ENCODE data around the gene DENND1C.

DENND1C gene

DNA sequence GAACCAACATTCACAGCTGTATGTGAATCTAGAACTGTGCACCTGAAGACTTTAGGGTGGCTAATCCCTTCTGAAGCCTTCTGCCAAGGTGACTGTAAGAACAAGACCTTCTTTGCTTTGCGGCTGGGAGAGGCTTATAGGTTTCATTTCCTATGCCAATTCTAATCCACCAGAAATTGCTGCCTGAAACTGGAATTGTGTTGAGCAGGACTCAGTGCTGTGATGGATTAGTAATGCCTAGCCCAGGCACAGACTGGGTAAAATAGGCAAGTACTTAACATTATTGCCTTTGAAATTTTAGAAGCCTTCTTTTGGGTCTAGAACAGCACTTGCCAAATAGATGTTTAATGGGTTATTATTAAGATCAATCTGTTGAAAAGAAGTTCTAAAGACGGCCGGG is 33.5 kb downstream of the DENND1C start:
- TF ChIP-seq CTCF (IDR thresholded peaks at IDR 0.05; ENCODE audit: low read depth, low read length, poor library complexity, severe bottlenecking) (no peak), EZH2phosphoT487 (IDR thresholded peaks at IDR 0.05; ENCODE audit: borderline replicate concordance, low read length) (no peak)
- Histone ChIP-seq H3F3A (ENCODE audit: control insufficient read depth, insufficient read depth) (no peaks in the 10 kb centered on the region; the same call in 1 of the 2 replicates), H3K4me2 (ENCODE audit: low read length) (no peak overlapping the region), H3K9me2 (replicated peaks; ENCODE audit: control insufficient read depth, low read length) (no peaks in the 10 kb centered on the region), H3K4me1 (ENCODE audit: control insufficient read depth, low read length) (no peaks in the 10 kb centered on the region), H3K36me3 (ENCODE audit: control insufficient read depth, low read length) (peaks cover 12% of the 10 kb centered on the region), H3K27me3 (ENCODE audit: control insufficient read depth, low read length) (no peaks in the 10 kb centered on the region), H3K4me3 (ENCODE audit: low read length) (no peak overlapping the region), H4K20me1 (ENCODE audit: control insufficient read depth, insufficient read depth, low read depth, low read length) (no peaks in the 10 kb centered on the region), H3K27ac (ENCODE audit: low read depth, low read length) (no peak overlapping the region), H3K9me3 (ENCODE audit: control insufficient read depth, insufficient read depth, low read length) (no peaks in the 10 kb centered on the region), H3K79me2 (ENCODE audit: control insufficient read depth, low read length) (no peaks in the 10 kb centered on the region)

GRCh38 chr19:6446452-6446851 is 35.1 kb downstream of the DENND1C start:
- H3K27me3 ChIP-seq (ENCODE audit: control insufficient read depth, low read length): no peaks in the 10 kb centered on the region
- no peaks in the 10 kb centered on the region for H3K79me2 ChIP-seq (ENCODE audit: control insufficient read depth, low read length)
- no peak overlapping the region for H3K4me2 ChIP-seq (ENCODE audit: low read length)
- no peak overlapping the region for H3K4me3 ChIP-seq (ENCODE audit: low read length)
- TF ChIP-seq CTCF (IDR thresholded peaks at IDR 0.05; ENCODE audit: low read depth, low read length, poor library complexity, severe bottlenecking) (no peak), EZH2phosphoT487 (IDR thresholded peaks at IDR 0.05; ENCODE audit: borderline replicate concordance, low read length) (no peak)
- peaks cover 4% of the 10 kb centered on the region; the same call in 1 of the 2 replicates for H3K36me3 ChIP-seq (ENCODE audit: control insufficient read depth, low read length)
- no peaks in the 10 kb centered on the region for H4K20me1 ChIP-seq (ENCODE audit: control insufficient read depth, insufficient read depth, low read depth, low read length)
- H3K9me3 ChIP-seq (ENCODE audit: control insufficient read depth, insufficient read depth, low read length): no peaks in the 10 kb centered on the region
- H3K4me1 ChIP-seq (ENCODE audit: control insufficient read depth, low read length): 0 out of 2 replicates have a peak, but pooled peaks cover 3% of the 10 kb centered on the region
- H3K9me2 ChIP-seq (replicated peaks; ENCODE audit: control insufficient read depth, low read length): no peaks in the 10 kb centered on the region
- H3K27ac ChIP-seq (ENCODE audit: low read depth, low read length): no peak overlapping the region
- H3F3A ChIP-seq (ENCODE audit: control insufficient read depth, insufficient read depth): no peaks in the 10 kb centered on the region; the same call in 1 of the 2 replicates

DNA sequence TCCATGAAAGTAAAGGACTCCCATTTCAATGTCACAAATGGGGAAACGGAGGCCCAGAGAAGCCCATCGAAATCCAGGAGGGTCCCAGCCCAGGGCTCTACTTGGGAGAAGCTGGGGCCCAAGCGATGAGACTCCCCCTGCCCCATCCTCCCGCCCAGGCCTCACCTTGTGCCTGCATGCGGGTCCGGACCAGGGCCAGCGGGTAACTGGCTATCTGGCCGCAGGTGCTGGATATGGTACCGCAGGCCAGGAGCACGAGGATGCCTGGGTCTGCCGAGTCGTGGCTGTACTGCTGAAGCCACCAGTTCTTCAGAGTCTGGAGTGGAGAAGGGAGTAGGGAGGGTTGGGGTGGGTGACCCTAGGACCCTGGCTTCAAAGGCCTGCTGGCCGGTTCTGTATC is 37.6 kb downstream of the DENND1C start:
- H3K4me3 ChIP-seq (ENCODE audit: low read length): no peak overlapping the region
- 0 out of 2 replicates have a peak, but pooled peaks cover 3% of the 10 kb centered on the region for H3K4me1 ChIP-seq (ENCODE audit: control insufficient read depth, low read length)
- TF ChIP-seq CTCF (IDR thresholded peaks at IDR 0.05; ENCODE audit: low read depth, low read length, poor library complexity, severe bottlenecking) (no peak), EZH2phosphoT487 (IDR thresholded peaks at IDR 0.05; ENCODE audit: borderline replicate concordance, low read length) (no peak)
- no peaks in the 10 kb centered on the region for H3K79me2 ChIP-seq (ENCODE audit: control insufficient read depth, low read length)
- H3K27me3 ChIP-seq (ENCODE audit: control insufficient read depth, low read length): no peaks in the 10 kb centered on the region
- H3K9me3 ChIP-seq (ENCODE audit: control insufficient read depth, insufficient read depth, low read length): no peaks in the 10 kb centered on the region
- H3K9me2 ChIP-seq (replicated peaks; ENCODE audit: control insufficient read depth, low read length): no peaks in the 10 kb centered on the region
- no peak overlapping the region for H3K27ac ChIP-seq (ENCODE audit: low read depth, low read length)
- H4K20me1 ChIP-seq (ENCODE audit: control insufficient read depth, insufficient read depth, low read depth, low read length): no peaks in the 10 kb centered on the region
- H3K4me2 ChIP-seq (ENCODE audit: low read length): no peak overlapping the region
- H3F3A ChIP-seq (ENCODE audit: control insufficient read depth, insufficient read depth): no peaks in the 10 kb centered on the region; the same call in 1 of the 2 replicates
- H3K36me3 ChIP-seq (ENCODE audit: control insufficient read depth, low read length): no peaks in the 10 kb centered on the region; the same call in 1 of the 2 replicates

Data from DOHH2 (cell line).